NCI-H1694 (cell line): ENCODE measurements around the gene KCNJ6.

Experiments used
- DNase-seq: peaks from one replicate; lab custom pipeline; 2025; lab: John Stamatoyannopoulos, UW

KCNJ6 gene

DNA sequence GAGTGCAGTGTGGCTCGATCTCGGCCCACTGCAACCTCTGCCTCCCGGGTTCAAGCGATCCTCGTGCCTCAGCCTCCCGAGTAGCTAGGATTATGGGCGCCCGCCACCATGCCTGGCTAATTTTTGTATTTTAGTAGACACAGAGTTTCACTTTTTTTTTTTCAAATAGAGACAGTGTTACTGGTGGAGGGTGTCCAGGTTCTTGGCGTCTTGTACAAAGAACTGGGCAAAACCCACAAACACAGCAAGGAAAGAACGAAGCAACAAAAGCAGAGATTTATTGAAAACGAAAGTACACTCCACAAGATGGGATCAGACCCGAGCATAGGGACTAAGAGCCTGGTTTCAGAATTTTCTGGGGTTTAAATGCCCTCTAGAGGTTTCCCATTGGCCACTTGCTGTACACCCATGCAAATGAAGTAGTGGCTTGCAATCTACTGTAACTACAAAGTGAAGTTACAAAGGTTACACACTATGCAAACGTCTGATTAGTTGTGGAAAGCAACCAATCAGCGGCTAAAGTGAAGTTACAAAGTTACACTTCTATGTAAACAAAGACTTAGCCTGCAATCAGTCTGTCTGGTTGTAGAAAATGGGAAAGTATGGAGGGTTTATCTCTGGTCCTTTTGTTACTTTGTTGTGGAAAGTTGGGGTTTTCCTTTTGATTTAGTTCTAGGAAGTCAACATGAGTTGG lies 350.6 kb downstream of the KCNJ6 start:
- no peak for DNase-seq

DNA sequence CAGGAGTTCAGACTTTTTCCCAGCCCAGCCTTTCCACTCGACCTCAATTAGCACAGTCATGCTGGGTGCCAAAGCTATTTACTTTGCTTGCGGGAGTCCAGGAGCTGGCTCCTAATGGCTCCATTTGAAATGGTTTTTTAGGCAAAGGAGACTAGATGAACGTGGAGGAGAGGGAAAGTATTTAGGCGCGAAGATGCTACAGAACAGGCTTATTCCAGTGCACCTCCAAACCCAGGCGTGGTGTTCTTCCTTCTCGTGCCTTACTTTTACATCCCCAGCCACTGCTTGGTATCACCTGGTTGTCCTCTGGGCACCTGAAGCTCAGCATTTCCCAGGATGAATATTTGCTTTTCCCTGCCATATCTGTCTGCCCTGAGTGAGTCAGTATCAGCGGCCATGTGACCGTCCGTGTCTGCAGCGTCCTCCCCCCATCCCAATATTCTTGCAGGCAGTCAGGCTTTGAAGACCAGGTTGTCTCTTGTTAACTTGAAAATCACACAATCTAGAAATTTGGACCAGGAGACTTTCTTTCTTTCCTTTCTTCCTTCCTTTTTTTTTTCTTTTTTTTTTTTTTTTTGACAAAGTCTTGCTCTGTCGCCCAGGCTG lies 351.2 kb downstream of the KCNJ6 start:
- DNase-seq: no peak

DNA sequence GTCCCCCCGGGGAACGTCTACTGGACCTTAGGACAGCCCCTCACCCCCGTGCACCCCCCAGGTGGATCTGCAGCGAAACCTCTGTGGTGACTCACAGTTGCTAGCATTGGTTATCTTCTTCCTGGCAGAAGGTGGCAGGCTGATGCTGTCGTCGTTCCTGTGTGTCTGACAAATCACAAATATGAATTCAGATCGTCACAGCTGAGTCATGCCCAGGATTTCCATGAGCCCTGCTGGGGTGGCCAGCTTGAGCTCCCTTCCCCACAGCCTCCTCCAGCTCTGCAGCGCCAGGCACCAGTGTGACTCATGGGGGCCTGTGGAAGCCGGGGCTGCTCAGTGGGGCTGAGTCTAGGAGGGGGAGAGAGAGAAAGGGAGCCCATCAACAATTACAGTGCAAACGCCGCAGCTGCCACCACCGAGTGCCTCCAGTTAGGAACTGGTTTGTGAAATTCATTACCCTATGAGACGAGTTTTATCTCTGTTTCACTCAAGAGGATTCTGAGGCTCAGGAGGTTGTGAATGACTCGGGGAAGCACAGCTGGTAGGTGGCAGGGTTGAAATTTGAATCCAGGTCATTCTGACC lies 351.8 kb downstream of the KCNJ6 start:
- DNase-seq: peak; percentile 85

DNA sequence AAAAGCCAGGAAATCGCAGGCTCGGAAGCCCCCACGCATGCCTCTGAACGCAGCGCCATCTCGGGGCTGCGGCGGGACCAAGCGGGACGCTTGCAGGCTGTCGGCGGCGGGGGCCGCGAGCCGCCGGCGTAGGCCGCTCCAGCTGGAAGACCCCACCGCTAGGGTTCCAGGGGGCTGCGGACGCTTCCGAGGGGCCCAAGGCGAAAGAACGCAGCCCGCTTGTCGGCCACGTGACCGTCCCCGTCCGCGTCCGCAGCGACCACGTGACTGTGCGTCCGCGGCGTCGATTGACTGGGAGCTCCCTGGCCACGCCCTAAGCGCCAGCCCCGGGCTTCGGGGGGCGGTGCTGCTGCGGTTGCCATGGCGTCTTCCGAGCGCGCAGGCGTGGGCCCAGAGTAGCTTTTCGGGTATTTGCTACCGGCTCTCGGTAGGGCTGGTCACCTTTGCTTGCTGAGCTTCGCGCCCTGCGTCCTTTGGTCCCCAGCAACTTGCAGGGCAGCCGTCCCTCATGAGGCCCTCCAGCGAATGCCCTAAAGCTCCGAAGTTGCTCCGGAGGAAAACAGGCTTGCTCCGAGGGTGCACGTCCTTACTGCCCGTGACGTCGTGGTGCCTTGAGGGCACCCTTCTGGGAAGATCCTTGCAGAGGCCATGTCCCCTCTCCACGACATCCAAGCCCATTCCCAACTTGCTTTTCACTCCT lies 352.5 kb downstream of the KCNJ6 start:
- DNase-seq: peak; percentile 92

DNA sequence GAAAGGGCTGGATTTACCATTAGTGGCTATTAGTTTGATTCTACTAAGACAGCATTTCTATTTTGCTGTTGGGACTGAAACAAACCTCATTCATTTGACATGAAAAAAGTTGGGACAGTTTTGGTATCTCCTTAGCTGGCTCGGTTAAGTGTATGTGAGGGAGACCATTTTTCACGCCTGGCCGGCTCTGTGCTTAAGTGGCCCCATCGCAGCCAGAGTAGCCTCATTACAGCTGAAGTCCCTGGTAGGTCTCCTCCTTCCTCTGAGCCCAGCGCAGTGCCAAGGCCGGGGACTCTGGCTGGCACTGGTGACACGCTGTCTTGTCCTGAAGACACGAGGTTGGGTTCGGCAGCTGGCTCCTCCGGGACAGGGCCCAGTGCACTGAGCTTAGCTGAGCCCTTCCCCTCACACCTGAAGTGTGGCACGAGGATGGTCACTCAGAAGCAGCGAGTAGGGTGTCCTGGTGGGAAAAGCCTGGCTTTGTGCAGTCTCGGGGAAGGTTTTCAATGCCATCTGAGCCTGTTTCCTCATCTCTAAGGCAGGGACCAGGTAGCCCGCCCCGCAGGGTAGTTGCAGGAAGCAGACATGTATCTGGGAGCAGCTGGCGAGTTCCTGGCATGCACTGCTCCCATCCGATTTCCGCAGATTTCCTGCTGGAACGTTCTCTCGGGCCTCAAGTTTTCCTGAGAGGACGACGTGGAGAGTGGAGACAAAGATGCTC lies 353.2 kb downstream of the KCNJ6 start:
- no peak for DNase-seq

DNA sequence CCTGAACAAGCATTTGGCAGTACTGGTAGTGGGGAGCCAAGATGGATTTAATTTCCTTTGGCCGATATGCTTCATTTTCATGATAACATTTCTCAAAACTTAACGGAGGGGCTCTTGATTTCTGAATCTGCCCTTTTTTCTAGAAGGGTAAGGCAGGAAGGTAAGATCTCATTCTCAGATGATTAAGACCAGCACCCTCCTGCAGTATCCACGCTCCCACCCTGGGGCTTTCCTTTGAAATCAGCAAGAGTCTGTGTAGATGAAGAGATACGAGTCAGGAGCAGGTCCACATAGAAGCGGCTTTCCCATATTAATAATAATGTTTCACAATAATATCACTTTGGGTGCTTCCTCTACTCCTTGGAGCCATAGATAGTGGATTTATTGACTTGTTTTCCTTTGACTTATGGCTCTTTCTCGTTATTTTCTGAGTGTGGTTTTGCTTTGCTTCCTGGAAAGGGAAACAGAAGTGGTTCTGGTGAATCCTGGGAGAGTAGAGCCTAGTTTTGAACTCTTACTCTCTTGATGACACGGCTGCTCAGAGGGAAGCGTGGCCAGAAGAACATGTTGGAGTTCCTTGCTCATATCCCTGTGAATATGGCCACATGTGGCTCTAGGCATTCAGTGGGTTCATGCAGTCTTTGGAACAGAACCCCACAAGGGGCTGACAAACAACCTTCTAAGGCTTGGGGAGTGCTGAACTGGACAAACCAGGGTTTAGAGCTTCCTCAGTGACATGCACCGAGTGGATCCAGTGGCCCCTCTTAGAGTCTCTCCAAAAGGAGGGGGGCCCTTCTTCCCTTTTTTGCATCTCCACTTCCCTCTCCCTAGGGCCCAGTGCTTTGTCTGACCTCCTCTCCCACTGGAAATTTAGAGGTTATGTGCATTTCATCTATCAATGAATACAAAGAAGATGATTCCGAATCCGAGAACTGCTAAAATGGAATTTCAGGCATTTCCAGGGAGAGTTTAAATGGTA lies 354.0 kb downstream of the KCNJ6 start:
- DNase-seq: no peak

DNA sequence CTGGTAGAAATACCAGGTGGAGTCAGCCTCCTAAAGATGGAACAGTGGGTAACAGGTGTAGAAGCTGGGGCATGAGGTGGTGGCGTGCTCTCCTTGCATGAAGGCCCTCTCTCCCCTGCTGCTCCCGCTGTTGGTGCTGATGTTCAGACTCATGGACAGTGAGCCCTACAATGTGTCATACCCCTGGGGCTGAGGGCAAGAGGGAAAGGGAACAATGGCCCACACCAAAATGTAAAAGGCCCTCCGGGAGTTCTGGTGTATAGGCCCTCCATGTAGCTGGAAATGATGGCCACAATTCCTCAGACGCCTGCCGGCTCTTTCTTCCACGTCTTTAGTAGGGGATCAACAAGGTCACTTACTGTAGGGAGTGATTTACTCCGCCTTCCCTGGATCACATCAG lies 354.8 kb downstream of the KCNJ6 start:
- no peak for DNase-seq

DNA sequence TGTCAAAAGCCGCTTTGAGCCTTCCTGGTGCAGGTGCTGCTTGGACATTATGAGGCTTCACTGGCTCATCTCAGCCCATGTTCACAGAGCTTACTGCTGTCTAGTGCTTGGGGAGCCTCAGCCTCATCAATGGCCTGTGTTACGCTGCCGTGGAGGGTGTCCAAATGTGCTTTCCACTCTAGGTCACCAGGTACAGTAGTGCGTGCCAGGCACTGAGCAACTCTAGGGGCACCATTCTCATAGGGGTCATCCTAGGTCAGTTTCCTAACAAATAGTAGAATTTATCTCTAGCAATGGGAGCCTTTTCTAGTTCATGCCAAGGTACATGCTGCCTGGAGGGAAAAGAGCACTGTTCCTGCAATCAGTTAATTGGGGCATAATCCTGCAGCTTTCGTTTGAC lies 355.9 kb downstream of the KCNJ6 start:
- no peak for DNase-seq

DNA sequence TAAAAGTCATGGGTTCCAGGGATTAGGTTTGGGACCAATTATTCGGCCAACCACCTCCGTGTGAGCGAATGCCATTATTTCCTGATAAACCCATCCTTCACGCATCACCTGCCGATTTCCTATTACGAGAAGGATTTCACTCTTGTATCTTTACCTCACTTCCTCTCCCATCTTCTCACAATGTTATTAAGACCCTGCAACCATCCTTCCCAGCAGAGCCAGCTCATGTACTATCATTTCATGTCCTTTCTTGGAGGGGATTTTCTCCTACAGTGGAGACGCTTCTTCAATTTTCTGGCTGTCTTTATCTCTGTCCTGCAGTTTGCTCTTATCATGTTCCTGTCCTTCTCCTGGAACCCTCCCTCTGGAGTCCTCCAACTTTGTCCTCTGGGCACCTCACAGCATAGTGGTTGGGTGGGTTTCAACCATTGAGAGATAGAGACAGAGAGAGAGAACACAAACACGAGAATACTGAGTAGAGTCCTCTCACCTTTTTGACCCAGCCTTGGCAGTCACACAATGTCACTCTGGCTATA lies 357.5 kb downstream of the KCNJ6 start:
- no peak for DNase-seq
